Dedifferentiated amniotic fluid mesenchymal stem cell (primary cell): Measurements from ENCODE around the gene HDAC5.

ENCODE experiments used
- DNase-seq: peaks from one replicate; pipeline ENCODE4 v3.0.0-alpha.2; 2016; ENCODE audit errors: extremely low spot score

The HDAC5 gene

DNA sequence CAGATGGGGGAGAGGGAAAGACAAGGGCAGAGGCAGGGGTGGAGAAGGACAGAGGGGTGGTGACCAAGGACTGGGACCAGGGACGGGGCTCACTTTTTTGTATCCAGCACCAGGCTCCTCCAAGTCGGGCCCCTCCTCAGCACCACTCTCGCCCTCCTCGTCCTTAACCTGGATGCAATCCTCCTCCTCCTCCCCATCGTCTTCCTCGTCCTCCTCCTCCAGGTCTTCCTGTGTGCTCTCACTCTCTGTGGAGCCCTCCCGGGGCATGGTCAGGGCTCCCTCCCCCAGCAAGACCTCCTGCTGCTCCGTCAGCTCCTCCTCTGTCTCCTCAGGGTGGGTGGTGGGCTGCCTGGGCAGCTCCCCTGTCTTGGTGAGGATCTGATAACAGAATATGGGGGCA lies 36.1 kb downstream of the HDAC5 start:
- DNase-seq = no peak

DNA sequence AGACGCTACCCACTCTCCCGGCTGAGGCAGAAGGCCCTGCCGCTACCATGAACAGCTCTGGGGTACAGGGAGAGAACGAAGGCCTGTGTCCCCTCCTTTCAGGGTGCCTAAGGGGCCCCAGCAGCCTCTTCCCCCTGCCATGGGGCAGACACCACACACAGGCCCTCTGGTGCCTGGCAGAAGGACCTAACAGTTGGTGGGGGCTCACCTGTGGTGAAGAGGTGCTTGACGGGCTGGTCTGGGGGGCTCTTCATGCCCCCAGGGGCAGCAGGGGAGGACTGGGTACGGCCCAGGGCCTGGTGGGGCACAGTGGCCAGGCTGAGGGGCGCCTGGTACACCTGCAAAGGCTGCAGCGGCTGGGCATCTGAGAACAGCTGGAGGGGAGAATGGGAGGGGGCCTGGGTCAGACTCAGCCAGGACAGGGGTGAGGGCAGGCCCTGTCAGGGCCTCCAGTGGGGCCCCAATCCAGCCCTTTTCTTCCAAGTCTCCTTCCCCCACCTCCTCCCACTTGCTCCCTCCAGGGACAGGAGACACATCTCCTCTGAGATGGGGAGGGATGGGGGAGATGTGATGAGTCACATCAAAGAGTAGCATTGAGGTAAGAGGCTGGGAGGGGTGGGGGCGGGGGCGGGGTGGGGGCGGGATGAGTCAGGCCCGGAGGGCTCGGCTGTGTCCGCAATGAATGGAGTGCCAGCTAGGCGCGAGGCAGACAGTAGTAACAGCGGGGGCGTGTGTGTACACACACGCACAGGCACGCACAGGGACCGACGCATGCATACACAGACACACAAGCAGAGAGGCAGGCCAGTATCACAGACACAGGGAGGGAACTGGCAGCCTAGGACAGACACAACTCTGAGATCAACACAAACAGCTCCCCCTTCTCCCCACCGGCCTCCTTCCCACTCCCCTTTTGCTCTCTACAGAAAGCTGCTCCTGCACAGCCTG lies 36.8 kb downstream of the HDAC5 start:
- peak; percentile 66 for DNase-seq

DNA sequence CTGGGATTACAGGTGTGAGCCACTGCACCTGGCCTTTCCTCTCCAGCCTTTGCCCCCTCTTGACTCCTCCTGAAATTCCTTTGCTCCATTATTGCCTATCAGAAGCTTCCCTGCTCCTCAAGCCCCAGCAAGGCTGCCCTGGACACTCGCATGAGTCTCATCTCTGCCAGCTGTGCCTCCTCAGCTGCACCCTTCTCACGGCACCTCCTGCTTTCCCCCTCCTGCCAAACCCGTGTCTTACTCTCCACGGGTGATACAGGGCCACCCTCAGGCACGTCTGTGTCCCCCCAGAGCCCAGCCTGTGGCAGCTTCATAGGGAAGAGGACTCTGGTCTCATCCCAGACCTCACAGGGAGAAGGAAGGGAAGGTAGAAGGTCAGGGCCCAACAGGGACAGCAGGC lies 37.5 kb downstream of the HDAC5 start:
- no peak for DNase-seq

DNA sequence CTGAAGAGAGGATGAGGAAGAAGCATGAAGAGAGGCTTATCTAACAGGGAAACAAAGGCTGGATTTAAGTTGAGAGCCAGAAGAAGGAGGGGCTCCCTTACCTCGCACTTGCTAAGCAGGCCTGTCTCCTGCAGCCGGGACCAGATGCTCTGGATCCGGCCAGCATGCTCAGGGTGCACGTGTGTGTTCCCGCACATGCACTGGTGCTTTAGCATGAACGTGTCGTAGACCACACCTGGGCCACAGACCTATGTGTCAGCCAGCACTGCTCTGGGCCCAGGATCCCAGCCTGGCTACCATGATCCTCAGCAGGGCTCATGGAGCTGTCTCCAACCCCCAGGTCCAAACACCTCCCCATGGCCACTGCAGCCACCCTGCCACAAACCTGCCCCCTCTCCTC lies 38.5 kb downstream of the HDAC5 start:
- DNase-seq = no peak

DNA sequence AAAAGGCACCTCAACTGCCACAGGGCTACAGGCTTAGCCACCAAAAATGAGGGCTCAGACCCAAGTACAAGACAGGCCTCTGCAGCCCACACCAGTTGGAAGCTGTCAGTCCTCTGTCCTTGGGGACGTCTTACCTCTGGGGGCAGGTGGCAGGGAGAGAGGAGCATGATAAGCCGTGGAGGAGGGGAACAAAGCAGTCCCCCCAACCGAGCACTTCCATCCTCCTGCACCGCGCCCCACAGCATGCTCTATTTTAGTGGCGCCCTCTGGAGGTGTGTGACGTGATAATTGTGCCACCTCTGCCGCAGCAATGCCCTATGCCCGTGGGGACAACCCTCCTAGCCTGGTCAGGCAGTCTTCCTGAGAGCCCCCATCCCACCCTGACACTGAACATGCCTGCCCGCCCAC lies 39.3 kb downstream of the HDAC5 start:
- no peak for DNase-seq

DNA sequence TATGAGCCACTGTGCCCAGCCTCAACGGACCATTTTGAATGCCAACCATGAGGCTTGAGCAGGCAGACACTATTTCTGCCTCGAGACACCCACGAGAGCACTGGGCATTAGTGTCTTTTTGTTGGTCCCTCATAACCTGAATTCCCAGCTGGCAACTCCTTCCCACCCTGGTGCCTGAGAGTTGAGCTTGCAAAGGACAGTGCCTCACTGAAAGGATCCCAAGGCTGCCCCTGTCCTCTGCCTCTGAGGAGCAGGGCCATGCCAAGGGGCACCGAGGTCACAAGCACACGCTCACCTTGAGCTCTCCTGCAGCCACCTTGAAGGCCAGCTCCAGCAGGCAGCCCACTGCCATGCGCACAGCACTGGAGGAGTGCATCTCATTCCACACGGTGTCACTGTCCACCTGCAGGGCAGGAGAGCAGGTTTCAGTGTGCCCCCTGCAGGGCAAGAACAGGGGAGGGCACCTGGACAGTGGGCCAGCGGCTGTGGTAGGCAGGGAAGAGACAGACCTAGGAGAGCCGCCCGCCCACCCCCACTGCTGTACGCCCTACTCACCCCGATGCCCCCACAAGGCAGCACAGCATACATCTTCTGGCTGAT lies 40.1 kb downstream of the HDAC5 start:
- no peak for DNase-seq

DNA sequence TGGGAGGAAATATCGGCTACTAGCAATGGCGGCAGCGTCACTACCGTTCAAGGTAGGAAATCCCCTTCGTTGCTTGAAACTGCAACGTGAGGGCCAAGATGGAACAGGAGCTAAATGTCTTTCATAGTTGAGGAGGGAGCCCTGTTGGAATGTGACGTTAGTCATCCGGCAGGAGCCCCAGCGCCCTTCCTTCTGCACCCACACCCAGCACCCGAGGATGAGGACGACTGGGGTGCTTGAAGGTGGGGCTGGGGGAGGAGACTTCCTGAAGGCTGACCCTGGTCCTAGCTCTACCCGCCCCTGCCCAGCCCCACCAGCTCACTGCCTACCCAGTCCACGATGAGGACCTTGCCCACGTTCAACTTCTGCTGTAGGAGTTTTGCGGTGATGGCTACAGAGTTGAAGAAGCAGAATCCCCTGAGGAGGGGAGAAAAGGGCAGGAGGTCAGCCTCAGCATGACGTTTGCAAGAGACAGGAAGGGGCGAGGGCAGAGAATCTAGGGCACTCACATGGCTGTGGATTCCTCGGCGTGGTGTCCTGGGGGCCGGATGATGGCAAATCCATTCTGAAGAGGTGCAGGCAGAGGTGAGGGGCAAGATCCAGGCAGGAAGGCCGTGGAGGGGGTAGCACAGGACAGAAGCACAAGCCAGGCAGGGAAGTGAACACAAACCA lies 41.0 kb downstream of the HDAC5 start:
- no peak for DNase-seq

DNA sequence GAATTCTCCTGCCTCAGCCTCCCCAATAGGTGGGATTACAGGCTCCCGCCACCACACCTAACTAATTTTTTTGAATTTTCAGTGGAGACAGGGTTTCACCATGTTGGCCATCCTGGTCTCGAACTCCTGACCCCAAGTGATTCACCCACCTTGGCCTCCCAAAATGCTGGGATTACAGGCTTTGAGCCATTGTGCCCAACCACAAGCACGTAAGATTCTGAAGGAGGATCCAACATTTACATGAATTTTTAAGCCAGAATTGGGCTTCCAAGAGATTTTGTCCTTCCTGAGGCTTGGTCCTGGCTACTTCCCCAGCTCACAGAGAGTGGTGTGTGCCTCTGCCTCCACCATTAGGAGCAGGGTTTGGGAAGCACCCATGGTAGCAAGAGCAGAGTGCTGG lies 41.8 kb downstream of the HDAC5 start:
- DNase-seq = no peak

DNA sequence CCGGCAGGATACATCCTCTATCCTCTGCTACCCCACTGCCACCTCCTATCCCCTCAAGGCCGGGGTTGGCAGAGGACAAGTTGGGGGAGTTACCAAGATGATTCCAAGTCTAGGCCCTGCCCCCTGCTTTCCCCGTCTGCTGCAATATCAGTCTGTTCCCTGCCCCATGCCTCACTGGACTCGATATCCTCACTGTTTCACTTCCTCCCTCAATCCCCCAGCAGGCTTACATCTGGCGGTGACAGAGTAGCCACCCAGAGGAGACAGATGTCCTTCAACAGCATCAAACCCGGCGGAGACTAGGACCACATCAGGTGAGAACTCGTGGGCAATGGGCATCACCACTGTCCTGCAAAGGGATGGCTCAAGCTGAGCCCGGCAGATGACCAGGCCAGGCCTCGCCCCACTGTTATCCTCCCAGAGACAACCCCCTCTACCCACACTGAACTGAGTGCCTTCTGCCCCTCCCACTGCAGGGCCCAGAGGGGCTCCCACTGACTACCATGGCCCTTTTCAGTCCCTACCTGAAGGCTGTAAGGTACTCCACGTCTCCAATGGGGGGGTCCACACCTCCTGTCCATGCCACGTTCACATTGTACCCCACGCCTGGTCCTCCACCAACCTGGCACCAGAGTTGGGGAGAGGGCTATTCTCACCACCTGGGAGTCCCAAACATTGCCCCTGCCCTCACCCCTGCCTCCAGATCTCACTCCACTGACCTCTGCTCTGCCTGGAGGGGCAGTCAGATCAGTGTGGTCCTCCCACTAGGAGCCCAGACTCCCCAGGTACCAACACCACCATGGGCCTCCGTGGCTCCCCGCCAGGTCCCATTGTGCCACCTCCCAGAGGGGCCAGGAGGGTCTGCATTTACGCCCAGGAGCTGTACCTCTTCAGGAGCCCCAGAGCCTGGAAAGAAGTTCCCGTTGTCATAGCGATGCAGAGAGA lies 43.3 kb downstream of the HDAC5 start:
- no peak for DNase-seq

DNA sequence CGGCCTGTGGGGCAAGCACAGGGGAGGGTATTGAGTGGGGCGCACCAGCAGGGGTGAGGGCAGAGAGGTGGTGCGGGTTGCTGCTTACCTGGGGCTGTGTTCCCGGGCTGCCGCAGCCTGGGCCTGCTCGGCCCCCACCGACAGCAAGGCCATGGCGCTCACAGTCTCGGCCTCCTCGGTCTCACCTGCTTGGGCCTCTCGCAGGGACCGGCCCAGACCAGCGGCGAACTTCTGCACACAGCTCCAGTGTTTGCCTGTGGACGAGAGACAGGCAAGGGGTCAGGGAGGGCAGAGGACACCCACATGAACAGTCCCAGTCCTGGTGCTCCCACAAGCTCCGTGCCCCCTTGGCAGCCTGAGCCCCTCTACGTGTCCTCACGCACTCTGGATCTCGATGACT lies 45.0 kb downstream of the HDAC5 start:
- no peak for DNase-seq

DNA sequence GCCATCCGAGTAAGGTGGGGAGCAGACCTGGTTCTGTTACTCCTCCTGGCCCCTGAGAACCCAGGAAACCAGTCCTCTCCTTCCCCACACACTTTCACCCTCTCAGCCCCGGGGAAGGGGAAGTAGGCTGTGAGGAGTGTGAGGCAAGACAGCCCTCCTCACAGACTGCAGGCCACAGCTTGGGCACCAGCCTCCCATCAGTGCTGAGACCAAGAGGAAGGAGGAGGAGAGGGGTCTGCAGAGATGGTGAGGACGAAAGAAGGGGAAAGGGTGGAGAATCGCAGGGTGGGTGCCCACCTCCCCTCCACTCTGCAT lies 45.9 kb downstream of the HDAC5 start:
- no peak for DNase-seq

DNA sequence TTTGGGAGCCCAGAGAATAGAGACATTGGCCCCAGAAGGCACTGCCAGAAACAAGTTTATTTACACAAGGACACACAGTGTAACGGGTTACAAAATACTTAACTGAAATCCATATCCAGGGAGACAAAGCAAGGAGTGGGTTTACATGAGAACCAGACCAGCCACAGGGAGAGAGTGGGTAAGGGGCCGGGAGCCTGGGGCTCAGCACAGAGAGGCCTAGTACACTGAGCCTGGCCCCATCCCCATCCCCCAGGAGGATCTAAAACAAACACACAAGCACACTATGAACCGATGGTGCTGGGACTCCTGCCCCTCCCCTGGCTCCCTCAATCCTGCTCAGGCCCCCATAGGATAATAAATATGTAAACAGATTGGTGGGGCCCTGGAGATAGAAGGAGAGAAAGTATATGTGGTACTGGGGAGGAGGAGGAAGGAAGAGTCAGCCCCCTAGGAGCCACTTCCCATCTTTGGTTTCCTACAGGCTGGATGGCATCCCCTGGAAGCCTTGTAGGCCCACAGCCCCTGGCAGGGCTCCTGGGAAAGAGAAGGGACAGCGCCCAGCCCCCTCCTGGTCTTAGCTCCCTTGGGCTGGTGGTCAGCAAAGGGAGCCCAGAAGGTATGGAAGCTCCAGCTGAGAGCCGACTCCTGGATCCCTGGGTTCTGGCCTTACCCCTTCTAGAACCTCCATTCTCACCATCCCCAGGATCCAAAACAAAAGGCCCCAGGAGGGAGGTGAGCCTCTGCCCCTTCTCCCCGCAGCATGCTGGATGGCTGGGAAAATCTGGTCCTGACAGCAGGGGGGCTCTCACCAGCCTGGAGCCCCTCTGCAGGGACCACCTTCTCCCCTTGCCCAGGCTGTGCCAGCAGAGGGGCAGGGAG lies 46.5 kb downstream of the HDAC5 start:
- DNase-seq = no peak

DNA sequence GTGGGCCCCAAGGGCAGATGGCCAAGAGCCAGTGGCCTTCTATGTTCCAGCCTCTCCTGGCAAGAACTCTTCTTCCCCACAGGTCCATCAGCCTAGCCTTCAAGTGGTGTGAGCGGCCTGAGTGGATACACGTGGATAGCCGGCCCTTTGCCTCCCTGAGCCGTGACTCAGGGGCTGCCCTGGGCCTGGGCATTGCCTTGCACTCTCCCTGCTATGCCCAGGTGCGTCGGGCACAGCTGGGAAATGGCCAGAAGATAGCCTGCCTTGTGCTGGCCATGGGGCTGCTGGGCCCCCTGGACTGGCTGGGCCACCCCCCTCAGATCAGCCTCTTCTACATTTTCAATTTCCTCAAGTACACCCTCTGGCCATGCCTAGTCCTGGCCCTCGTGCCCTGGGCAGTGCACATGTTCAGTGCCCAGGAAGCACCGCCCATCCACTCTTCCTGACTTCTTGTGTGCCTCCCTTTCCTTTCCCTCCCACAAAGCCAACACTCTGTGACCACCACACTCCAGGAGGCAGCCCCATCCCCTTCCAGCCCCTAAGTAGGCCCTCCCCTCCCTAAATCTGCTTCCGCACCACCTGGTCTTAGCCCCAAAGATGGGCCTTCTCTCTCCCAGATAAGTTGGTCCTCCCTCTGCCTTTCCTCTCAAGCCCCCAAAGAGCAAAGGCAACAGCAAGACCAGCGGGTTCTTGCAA lies 47.7 kb downstream of the HDAC5 start:
- DNase-seq = no peak

DNA sequence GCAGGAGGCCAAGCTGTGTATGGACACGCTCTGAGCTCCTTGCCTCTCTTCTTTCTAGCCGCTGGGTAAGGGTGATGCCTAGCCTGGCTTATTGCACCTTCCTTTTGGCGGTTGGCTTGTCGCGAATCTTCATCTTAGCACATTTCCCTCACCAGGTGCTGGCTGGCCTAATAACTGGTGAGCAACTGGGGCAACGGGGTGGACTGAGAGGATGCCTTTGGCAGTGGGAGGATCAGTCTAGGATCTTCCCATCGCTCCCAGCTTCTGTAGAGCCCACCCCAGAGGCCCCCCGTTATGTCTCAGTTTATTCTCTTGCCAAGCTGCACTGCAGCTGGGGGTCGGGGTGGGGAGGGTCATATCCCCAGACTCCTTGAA lies 48.5 kb downstream of the HDAC5 start:
- no peak for DNase-seq

DNA sequence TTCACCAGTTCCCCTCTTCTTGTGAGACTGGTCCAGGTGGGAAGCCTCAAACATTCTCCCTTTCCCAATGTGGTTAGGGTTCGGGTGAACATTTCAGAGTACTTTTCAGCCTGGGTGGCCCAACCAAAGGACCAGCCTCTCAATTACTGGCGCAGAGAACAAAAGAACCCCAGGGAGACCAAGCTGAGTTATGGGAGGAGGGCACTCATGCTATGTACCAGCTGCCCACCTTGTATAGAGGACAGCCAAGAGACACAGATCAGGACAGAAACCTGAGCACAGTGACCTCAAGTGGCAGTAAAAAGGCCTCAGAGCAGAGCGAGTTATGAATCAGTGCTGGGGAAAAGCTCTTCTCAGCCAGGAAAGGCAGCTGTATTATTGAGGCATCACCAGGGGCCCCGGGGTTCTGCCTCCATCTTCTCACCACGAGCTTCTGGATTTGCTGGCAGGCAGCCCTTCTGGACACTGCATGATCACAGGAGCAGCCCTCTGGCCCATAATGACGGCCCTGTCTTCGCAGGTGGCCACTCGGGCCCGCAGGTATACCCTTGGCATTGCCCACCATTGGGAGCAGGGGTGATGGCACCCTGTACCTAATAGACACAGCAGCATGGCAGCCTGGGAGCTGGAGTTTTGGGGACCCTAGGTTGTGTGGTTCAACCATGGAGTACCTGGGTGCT lies 49.1 kb downstream of the HDAC5 start:
- DNase-seq = no peak

DNA sequence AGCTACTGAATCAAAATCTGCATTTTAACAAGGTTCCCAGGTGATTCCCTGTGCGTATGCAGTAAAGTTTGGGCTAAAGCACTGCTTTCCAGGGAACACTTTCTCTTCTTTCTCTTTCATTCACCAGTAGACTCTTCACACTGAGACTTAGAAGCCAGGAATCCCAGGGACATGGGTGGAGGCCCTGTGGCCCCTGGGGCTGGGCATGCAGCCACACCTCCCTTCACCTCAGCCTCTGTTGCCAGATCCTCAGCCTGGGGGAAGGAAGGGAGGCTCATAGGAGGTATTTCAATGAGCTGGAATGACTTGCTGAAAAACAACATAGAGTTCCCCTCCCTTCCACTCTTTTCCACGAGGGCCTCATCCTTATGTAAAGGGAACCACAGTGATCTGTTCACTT lies 51.7 kb downstream of the HDAC5 start:
- DNase-seq = no peak

DNA sequence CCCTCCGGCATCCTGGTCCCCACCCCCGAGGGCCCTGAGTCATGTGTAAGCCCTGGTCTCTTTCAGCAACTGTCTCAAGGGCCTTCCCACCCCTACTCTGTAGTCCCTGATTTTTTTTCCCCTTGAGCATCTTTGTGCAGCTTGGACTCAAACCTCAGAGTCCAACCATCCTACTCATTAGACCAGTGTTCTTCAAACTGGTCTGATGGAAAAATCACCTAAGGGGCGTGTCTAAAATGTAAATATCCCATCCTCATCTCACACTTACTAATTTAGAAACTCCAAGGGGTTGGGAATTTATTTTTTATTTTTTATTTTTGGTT lies 52.3 kb downstream of the HDAC5 start:
- DNase-seq = no peak

DNA sequence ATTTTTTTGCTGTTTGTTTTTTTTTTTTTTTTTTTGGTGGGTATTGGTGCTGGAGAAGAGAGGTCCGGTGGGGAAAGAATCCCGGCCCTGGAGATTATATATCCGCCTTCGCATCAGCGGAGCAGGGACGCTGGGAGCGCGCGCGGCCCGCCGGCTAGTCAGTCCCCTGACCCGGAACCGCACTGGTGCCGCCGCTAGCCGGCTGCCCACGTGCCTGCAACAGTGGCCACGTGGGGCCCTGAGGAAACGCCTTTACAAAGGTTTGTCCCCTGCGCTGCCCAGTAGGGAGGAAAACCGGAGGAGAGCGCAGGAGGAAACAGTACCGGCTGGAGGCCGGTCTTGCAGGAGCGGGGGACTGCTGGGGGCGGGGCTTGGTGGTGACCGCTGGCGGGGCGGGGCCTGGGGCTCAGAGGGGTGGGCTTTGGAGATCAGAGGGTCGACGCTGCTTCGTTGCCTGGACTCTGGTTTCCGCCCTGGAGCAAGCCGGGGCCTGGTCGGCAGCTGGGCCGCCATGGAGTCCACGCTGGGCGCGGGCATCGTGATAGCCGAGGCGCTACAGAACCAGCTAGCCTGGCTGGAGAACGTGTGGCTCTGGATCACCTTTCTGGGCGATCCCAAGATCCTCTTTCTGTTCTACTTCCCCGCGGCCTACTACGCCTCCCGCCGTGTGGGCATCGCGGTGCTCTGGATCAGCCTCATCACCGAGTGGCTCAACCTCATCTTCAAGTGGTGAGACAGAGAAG lies 52.8 kb downstream of the HDAC5 start, which contains the start of gene G6PC3:
G6PC3 (plus strand) TSS at position 281 of the 743 bp plus-strand sequence; CDS start at position 512, 231 bp downstream.
- DNase-seq = peak; percentile 95

DNA sequence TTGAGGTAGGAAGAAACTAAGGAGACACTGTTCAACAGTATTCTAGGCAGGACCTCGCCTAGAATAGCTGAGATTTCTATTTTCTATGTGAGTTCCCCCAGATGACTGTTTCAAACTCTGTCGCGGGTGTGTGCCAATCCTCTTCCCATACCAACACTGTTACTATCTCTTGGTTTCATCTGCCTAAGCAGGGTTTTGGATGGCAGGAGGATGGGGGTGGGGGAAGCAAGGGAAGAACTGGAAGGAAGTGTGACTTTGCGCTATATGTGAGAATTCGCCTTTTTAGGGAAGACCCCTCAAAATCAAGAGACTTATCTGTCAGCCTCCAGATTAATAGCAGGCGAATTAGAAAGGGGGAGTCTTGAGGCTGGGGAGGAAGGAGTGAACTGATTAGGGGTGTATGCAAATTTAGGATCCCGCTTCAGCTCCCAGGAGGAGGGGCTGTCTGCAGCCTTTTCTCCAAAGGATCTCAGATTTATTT lies 53.4 kb downstream of the HDAC5 start:
- DNase-seq = no peak
